Muscle of arm (tissue), 12 donors: ENCODE results near the gene FNIP2. TPM values are rescaled to one million over a fixed set of nuclear protein-coding genes. Genes with fewer than 3 reads are reported as not detected.
"Not testable (repeated sequence)": the region's sequence is repeated elsewhere in the genome, so short reads cannot be mapped to it uniquely, and the experiment has no call there.

Experiments used
- DNase-seq: peaks from one replicate; pipeline ENCODE4 v3.0.0-alpha.2; 2013
- polyA plus RNA-seq, 12 donors: library from polyadenylated mRNA; unstranded; fragments of 120-200 nt; gene quantifications; one replicate each; pipeline ENCODE4 v1.2.1, GENCODE V29; 2013; ENCODE audit not compliant: insufficient read length in 12 of 12

Gene FNIP2
- polyA plus RNA-seq, 12 donors, result 12.3 to 17.2 (median 15.7) TPM; not detected in 1

DNA sequence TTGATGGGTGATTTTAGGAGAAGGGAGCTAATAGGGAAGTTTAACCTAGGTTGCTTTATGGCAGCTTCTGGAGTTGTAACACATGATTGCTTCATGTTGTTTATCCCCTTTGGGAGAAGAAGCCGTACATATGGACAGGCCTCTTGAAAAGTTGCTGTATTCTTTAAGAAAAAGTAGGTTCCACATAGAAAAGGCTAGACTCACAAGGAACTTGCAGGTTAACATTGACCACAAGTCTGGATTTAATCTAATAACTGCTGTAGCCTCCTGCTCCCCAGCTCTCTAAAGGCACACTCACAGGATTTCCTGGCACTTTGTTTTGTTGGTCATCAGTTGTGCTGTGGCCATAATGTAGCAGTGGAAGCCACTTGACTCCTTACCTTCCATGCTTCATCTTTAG, 19.7 kb downstream of the FNIP2 start:
- peak; percentile 26 for DNase-seq

DNA sequence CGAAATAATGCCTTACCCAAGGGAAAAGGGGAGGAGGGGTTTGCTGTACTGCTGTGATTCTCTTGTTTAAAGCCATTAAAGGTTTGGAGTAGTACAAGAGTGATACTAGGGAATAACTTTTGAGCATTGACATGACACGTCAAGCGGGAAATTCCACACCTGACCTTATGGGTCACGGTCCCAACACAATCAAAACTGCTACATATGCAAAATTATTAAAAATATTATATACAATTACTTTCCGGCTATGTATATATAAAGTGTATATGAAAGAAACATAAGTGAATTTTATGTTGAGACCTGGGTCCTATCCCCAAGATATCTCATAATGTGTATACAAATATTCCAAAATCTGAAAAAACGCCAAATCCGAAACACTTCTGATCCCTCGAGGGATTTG, 21.0 kb downstream of the FNIP2 start:
- DNase-seq, result no peak

DNA sequence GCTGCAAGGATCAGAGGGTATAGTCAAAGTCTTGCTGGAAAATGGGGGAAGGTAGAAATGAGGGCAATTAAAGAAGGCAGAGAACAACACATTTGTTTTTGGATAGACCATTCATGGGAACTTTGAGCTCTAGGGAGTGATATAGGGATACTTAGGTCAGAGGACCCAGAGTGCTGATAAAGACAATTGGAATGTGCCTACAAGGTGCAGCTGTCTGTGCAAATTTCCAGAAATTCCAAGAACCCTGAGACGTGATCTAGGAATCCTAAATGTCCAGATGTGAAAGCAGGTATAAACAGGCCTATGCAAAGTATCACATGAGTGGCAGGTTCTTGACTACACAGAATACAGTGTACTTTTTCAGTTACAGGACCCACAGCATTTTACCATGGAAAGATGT, 24.2 kb downstream of the FNIP2 start:
- DNase-seq, result no peak

DNA sequence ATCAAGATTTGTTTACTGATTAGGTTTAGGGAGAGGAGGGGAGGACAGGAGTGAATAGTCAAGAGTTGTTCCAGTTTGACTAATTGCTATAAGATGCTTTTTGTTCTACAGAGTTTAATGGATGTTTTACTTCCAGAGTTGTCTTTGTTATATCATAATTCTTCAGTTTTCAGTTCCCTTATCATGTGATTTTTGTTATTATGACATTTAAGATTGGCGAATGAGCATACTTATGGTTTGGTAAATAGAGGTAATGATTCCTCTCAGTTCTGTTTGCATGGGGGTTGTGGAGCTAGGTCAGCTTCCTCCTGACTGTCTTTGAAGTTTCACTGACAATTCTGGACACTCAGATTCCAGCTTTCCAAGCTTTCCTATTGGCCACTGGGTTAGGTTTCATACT, 24.6 kb downstream of the FNIP2 start:
- DNase-seq, result not testable (repeated sequence)

DNA sequence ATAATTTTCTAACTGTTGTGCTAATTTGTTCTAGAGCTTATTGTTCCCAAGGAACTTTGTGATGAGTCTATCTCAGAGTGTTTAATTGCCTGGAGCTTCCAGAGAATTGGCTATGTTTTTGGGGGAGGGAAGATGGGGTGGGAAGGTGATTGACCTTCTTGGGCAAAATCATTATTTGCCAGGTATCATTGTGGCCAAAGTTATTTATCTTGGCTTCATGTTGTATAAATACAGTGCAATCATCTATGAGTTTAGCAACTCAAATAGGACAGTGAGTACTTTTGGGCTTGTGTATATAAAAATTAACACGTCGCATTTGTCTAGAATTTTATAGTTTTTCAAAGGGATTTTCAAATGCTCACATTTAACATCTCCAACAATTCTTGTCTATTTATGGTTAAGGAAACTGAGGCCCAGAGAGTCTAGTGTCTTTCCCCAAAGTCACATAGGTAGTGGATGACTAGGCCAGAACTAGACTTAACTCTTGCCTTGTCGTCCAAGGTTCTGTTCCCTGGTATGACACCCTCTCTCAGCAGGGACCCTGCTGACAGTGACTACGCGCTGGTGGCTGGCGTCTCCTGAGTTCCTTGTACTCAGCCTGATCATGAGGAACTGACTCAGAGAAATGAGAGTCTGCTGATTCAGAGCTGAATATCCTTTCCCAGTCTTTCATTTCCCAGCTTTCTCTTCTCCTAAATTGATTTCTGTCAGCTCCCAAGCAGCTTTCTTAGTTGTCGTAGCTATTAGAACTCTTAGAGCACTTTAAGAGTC, 27.7 kb downstream of the FNIP2 start:
- no peak for DNase-seq

DNA sequence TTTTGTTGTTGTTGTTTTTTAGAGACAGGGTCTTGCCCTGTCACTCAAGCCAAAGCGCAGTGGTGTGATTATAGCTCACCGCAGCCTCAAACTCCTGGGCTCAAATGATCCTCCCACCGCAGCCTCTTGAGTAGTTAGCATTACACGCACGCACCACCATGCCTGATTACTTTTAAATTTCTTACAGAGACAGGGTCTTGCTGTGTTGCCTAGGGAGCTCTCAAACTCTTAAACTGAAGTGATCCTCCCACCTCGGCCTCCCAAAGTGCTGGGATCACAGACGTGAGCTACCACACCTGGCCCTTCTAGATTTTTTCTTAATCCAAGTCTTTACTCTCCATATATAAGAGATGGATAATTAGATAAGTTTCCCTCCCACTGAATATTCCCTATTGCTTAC, 29.2 kb downstream of the FNIP2 start:
- no peak for DNase-seq

DNA sequence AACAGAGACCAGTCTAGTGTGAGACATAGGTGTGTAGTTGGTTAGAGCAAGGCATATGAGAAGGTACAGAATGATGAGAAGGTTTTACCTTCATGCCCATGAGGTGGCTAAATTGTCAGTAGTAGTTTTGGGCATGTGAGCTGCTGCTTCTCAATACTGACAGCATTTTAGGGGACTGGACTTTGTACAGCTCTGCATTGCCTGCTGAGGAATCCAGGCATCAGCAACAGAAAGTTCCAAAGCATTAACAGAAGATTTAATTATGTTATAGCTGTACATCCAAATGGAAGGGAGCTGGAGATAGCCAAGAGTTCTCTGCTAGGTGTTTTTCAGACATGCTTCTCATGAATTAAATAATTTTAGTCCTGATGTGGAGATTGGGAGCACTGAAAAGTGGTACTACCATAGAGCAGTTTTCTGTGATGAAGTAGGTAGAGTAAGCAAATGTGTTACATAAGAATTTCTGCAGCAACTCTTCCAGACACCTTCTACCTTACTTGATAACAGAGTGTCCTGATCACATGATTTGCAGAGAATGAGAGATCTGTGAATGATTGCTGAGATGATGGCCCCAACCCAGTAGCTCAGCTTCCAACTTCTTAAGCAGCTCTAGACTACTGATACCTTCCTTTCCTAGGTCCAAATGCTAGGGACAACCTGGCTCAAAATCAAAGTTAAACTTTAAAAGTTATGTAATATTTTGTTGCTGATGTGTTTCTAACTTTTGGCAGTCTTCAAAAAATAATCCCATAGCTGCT, 30.4 kb downstream of the FNIP2 start:
- no peak for DNase-seq

DNA sequence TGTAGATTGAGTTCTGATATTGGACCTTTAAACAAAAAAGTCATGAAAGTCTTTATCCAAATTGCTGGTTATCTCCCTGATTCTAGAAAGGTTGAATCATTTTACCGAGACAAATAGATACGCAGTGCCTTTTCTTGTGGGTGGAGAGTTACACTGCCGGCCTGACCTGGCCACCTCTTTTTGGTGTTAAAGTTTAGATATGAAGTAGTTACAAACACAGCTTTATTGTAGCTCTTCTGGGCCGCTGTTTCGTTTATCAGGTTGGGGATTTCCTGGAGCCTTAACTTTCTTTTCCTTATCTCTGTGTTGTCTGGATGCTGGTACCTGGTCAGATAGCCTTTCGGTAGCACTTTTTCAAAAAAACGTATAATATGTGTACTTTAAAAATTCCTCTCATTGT, 31.0 kb downstream of the FNIP2 start:
- DNase-seq, result no peak

DNA sequence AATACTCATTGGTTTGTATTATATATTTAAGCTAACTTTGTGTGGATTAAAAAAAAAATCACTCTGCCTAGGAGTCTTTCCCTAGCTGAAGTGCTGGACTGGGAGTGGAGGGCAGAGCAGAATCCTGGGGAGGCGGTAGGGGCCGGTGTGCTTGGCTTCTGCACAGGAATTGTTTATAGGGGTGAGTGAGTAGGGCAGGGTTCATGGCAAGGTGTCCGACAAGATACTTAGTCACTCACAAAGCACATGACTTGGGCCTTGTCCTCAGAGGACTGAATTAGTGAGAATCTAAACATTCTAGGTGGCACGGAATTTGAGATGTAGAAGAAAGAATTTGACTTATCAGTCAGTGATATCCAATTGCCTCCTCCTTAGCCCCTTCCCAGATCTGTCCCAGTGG, 32.2 kb downstream of the FNIP2 start:
- no peak for DNase-seq

DNA sequence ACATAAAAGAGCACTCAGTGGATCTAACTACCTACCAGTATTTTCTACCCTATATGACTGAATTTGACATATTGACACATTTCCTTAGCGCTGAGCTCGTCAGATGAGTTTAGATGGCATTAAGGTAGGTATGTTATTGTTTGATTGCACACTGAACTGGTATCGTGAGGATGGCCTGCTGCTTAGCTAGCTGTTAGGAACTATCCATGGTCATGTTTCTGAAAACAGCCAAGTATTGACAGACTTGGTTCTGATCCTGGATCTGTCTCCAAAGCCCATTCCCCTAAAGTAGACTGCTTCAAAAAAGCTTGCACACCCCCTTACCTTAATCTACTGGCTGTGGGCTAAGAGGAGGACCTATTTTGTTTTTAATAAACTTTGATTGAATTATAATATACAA, 32.9 kb downstream of the FNIP2 start:
- DNase-seq, result no peak

DNA sequence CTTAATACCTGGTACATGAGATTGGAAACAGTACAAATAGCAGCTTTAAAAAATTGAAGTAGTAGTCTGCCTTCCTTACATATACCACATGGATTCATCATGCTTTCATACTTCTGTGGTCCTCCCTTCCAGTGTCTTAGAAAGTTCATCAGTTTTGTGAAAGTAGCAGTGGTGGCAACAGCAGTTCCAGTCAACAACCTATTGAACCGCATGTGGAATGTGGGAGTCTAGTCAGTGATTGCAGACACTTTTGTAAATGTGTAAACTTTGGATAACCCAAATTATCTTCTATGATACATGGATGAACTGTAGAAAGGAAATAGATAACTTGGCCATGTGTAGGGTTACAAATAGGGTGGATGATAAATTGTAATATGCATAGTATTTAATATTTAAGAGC, 34.1 kb downstream of the FNIP2 start:
- DNase-seq, result no peak

DNA sequence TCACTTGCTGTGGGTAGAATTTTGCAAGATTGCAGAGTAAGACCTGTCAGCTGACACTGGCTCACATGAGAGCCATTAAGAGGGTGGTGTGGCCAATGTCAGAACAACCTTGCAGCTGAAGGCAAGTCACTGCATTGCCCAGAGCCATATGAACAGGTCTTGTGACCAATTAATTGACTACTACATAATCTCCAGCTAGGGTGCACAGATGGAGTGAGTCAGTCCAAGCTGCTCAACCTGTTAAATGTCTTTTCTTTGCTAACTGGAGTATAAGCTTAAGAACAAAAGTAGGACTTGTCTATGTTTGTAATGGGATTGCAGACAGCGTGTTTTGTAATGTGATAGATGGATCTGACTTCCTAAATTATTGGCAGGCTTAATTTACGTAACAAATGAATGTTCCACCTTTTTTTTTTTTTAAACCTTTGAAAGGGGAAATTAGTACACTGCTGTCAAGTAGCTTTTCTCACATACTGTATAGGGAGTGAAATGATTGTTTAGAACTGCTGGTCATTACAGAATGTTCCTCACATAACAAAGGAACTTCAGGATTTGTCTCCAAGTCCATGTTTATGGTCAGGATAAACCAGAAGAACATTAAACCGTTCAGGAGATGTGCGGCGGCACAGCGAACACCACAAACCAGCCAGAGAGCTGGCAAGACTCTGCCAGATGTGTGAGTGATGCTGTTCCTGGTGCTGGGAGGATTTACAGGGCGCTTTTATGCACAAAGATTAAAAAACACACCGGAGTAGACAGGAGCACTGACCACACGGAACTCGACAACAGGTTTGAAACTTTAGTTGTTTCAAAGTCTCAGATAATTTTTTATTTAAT, 37.0 kb downstream of the FNIP2 start:
- no peak for DNase-seq

DNA sequence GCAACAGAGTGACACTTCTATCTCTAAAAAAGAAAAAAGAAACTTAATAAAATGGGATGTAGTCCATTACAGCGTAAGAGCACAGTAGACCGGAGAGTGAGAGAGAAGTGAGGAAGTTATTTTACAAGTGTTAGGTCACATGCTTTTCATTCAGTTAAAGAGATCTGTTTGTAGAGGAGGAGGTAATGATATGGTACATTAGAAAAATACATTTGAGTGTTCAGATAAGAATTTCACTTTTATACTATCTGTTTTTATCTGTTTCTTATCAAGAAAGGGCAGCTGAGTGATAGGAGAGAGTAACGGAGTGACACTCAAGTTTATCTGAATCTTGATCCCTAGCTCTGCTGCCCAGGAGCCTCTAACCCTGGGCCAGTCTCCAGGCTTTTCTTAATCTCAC, 38.9 kb downstream of the FNIP2 start:
- no peak for DNase-seq

DNA sequence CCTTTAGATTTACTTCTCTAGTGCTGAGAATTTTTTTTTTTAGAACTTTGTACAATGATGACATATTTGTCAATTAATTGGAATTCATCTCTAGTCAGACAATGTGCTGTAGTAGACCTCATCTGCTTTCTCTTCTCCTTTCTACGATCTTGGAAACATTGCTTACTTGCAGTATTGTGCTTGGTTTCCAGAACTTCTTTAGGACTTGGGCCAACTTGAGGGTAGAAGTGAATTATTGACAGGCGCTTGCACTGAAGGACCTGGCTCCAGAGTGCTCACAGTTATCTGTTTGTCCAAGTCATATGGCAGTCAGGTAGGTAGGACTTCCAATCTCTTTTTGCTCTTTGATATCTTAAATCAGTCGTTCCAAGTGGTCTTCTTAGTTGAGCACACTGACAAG, 39.6 kb downstream of the FNIP2 start:
- DNase-seq, result no peak

DNA sequence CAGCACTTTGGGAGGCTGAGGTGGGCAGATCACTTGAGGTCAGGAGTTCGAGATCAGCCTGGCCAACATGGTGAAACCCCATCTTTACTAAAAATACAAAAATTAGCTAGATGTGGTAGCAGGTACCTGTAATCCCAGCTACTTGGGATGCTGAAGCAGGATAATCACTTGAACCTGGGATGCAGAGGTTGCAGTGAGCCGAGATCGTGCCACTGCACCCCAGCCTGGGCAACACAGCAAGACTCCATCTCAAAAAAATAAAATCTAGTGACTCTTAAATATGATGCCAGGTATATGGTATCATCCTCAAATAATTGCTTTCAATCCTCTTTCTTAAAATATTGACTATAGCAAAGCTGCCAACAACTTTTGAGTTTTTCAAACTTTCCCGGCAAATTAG, 40.4 kb downstream of the FNIP2 start:
- not testable (repeated sequence) for DNase-seq

DNA sequence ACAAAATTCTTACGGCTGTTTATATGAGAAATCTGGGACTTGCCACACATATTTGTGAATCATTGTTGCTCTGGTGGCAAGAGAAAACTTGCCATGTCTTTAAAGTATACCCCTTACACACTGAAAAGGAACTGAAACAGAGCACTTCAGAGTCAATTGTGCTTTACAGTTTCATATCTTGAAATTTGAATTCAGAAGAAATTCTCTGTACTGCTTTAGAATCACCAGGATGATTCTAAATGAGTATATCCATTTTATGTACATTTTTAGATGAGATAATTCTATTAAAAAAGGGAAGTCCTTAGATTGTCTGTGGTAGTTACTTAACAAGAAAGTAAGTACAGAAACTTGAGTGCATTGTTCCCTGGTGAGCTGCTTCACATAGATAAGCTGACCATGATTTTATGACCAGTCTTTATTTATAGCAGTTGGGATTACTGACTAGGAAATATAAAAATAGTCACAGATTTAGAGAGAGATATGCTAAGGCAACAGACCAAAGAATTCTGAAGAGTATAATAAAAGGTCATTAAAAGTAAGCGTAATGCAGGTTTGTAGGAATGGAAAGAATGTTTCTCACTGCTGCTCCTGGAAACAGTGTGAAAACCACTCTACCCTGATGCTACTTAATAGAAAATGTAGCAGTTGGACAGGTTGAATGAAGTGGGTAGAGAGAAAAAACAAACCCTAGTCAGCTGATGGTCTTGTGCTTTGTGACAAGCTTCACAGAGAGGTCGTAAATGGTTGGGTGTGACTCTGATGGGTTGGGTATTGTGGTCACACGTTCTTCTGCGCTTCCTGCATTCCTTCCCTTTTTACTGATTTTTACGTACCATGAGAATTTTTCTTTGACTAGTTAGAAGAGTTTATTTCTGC, 41.0 kb downstream of the FNIP2 start:
- DNase-seq, result peak; percentile 38

DNA sequence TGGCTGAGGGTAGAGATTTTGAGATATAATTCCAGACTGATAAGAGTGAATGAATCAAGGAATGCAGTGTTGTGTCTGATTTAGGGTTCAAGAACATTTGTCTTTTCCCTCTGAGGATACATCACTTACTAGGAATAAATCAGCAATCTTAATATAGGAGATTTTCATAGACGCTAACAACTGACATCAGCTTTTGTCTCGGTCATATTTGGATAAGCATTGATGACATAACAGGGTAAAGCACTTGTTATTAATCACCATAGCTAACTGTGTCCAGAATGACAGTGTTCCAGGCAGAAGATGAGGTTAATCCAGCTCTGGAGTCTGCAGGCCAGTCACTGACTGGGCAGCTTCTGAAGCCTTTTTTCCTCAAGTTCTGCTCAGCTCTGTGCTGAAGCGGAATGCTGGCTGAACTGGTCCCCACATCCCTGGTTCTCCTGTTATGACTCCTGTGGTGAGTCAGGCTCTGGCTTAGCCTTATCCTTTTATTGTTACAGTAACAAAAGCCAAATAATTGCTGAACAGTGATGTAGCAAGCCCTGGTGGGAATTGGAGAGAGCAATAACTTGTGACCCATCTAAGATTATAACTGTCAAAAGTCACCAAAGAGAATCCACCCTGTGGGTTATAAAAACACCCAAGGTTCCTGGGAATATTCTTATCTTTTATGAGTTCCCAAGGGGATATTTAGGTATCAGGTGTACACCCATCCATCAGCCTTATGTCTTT, 41.8 kb downstream of the FNIP2 start:
- peak; percentile 65 for DNase-seq

DNA sequence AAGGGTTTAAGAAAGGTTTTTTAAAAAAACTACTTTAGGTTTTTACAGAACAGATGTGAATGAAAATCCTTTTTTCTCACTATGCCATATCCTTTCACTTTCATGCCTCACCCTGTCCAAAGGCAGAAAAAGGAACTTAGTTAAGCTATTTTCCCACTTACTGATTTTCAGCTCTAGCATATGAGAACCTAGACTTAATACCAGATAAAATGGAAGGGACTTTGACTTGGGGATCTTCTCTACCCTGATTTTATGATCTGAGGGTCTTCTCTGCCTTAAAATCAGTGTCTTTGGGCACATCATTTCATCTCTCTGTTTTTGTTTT, 42.4 kb downstream of the FNIP2 start:
- no peak for DNase-seq

DNA sequence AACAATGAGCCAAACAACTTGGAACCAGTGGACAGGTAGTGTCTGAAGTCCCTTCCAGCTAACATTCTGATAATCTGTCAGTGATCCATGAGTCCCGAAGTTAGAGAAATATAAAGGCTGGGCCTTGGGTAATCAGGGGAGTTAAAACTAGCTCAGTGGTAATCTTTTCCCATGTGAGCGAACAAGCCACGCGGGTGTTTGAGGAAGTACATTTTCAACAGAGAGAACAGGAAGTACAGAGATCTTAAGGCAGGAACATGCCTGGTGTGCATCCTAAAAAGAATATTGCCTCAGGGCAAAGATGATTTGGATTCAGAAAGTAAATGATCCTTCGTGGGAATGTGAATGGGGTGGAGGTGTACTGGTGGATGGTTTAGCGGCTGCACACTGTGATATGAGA, 42.9 kb downstream of the FNIP2 start:
- no peak for DNase-seq

DNA sequence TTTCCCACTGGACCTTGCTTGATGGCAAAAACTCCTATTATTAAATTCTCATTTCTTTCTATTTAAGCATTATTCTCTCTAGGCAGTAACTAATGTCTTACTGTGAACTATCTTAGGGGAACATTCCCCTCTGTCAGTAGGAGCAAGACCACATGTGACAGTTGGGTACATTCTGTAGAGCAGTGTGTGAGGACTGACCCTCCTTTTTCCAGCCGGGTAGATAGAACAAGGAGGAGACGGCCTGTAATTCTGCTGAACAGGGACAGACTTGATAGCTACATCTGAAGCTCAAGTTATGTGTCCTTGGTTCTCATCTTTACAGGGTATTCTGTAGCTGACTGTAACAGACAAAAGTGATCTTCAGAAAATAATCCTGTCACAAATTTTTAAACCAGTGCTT, 43.3 kb downstream of the FNIP2 start:
- DNase-seq, result no peak

DNA sequence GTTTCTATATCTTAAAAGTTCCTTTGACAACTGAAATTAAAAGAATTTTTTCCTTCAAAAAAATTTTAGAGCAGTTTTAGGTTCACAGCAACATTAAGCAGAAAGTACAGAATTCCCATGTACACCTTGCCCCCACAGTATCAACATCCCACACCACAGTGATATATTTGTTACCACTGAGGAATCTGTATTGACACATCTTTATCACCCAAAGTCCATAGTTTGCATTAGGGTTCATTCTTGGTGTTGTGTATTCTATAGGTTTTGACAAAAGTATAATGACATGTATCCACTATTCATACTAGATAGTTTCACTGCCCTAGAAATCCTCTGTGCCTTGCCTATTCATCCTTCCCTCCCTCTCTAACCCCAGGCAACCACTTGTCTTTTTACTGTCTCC, 43.7 kb downstream of the FNIP2 start:
- no peak for DNase-seq
